ENCODE data around the gene PALM2AKAP2. TPM values are rescaled to one million over a fixed set of nuclear protein-coding genes. Genes with fewer than 3 reads are reported as not detected.
"Not testable (repeated sequence)": the region's sequence is repeated elsewhere in the genome, so short reads cannot be mapped to it uniquely, and the experiment has no call there.

The PALM2AKAP2 gene
- total RNA-seq, 1 donor from 2014 or later = under 0.01 TPM

GRCh38 chr9:109802491-109802890 is 22.5 kb downstream of the PALM2AKAP2 start:
- DNase-seq (ENCODE audit: low read depth in 2 of 2) = no peak

- DNase-seq (ENCODE audit: low read depth in 2 of 2) = no peak
These were observed 25.1 kb downstream of the PALM2AKAP2 start for GRCh38 chr9:109805050-109805449.

GRCh38 chr9:109806506-109807115 is 26.6 kb downstream of the PALM2AKAP2 start:
- no peak for DNase-seq (ENCODE audit: low read depth in 2 of 2)

- DNase-seq (ENCODE audit: low read depth in 2 of 2) = no peak
These were observed 31.9 kb downstream of the PALM2AKAP2 start for GRCh38 chr9:109811876-109812275.

GRCh38 chr9:109812331-109812730 is 32.3 kb downstream of the PALM2AKAP2 start:
- DNase-seq (ENCODE audit: low read depth in 2 of 2) = no peak

- DNase-seq (ENCODE audit: low read depth in 2 of 2) = no peak
These were observed 32.9 kb downstream of the PALM2AKAP2 start for GRCh38 chr9:109812818-109813281.

- no peak for DNase-seq (ENCODE audit: low read depth in 2 of 2)
These were observed 33.3 kb downstream of the PALM2AKAP2 start for GRCh38 chr9:109813303-109813702.

GRCh38 chr9:109813829-109814228 is 33.8 kb downstream of the PALM2AKAP2 start:
- DNase-seq (ENCODE audit: low read depth in 2 of 2) = no peak

GRCh38 chr9:109815366-109815947 is 35.5 kb downstream of the PALM2AKAP2 start:
- peak in 1 of 2 donors; percentile 41 for DNase-seq (ENCODE audit: low read depth in 2 of 2)

- DNase-seq (ENCODE audit: low read depth in 2 of 2) = peak; percentile 27 to 94
These were observed 36.5 kb downstream of the PALM2AKAP2 start for GRCh38 chr9:109816490-109816889.

GRCh38 chr9:109817146-109817845 is 37.3 kb downstream of the PALM2AKAP2 start:
- DNase-seq (ENCODE audit: low read depth in 2 of 2) = peak in 1 of 2 donors; percentile 33

GRCh38 chr9:109817846-109818472 is 38.0 kb downstream of the PALM2AKAP2 start:
- DNase-seq (ENCODE audit: low read depth in 2 of 2) = peak; percentile 92 to 94

GRCh38 chr9:109821711-109822110 is 41.7 kb downstream of the PALM2AKAP2 start:
- no peak for DNase-seq (ENCODE audit: low read depth in 2 of 2)

- not testable (repeated sequence) for DNase-seq (ENCODE audit: low read depth in 2 of 2)
These were observed 45.4 kb downstream of the PALM2AKAP2 start for GRCh38 chr9:109825383-109825782.

- no peak for DNase-seq (ENCODE audit: low read depth in 2 of 2)
These were observed 46.6 kb downstream of the PALM2AKAP2 start for GRCh38 chr9:109826559-109826958.

GRCh38 chr9:109828254-109828653 is 48.3 kb downstream of the PALM2AKAP2 start:
- DNase-seq (ENCODE audit: low read depth in 2 of 2) = no peak
